T-helper 9 cell (primary cell): ENCODE data around the gene TLR9.
A peak's percentile ranks its signal among the peaks of the same experiment; 100 is the strongest.
"Not testable (repeated sequence)": the region's sequence is repeated elsewhere in the genome, so short reads cannot be mapped to it uniquely, and the experiment has no call there.

Experiments
- DNase-seq: peaks from one replicate; pipeline ENCODE4 v3.0.0-alpha.2; 2020
- total RNA-seq, 2 donors: gene quantifications; one replicate each; lab custom pipeline; 2026; lab: John Stamatoyannopoulos, UW

The TLR9 gene, protein sequence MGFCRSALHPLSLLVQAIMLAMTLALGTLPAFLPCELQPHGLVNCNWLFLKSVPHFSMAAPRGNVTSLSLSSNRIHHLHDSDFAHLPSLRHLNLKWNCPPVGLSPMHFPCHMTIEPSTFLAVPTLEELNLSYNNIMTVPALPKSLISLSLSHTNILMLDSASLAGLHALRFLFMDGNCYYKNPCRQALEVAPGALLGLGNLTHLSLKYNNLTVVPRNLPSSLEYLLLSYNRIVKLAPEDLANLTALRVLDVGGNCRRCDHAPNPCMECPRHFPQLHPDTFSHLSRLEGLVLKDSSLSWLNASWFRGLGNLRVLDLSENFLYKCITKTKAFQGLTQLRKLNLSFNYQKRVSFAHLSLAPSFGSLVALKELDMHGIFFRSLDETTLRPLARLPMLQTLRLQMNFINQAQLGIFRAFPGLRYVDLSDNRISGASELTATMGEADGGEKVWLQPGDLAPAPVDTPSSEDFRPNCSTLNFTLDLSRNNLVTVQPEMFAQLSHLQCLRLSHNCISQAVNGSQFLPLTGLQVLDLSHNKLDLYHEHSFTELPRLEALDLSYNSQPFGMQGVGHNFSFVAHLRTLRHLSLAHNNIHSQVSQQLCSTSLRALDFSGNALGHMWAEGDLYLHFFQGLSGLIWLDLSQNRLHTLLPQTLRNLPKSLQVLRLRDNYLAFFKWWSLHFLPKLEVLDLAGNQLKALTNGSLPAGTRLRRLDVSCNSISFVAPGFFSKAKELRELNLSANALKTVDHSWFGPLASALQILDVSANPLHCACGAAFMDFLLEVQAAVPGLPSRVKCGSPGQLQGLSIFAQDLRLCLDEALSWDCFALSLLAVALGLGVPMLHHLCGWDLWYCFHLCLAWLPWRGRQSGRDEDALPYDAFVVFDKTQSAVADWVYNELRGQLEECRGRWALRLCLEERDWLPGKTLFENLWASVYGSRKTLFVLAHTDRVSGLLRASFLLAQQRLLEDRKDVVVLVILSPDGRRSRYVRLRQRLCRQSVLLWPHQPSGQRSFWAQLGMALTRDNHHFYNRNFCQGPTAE
- 0 reads per million in 2 donors for total RNA-seq

DNA sequence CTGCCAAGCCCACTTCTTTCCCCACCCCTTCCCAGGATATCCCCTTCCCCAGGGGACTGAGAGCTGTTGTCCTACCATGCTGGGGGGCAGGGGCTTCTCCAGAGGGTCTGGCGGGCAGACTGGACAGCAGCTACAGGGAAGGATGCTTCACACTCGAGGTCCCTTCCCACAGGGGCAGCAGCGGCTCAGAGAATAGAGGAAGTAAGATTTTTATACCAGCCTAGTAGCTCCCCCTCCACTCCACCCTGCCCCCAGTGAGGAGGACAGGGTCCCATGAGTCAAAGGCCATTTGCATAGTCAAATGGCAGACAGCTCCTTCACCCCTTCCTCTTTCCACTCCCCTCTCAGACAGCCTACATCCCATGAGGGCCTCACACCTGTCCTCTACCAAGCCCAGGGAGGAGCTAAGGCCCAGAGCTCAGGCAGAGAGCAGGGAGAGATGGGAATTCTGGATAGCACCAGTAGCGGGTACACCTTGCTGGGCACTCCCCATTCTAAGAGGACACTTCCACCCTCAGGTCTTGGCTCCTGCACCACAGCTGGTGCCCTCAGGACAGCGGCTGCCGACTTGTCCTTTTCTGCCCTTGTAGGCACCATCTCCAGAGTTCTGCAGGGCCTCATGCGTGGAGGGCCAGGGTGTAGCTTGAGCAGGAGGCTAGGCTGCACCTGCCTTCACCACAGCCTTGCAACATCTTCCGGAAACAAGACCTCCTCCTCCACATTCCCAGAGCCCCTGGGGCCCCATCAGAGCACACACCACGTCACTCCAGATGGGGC lies at the start of gene TLR9:
Gene TLR9 (minus strand): TSS at position 194 of the 777 bp plus-strand sequence. CDS start 116 bp downstream, at position 78.
- no peak for DNase-seq

DNA sequence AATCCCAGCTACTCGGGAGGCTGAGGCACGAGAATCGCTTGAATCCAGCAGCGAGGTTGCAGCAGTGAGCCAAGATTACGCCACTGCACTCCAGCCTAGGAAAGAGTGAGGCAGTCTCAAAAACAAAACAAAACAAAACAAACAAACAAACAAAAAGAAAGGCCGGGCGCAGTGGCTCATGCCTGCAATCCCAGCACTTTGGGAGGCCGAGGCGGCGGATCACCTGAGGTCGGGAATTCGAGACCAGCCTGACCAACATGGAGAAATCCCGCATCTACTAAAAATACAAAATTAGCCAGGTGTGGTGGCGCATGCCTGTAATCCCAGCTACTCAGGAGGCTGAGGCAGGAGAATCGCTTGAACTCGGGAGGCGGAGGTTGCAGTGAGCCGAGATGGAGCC lies 49.3 kb upstream of the TLR9 start:
- not testable (repeated sequence) for DNase-seq

GRCh38 chr3:52272831-52273230 lies 47.4 kb upstream of the TLR9 start:
- no peak for DNase-seq

- not testable (repeated sequence) for DNase-seq
Observed at GRCh38 chr3:52272172-52272571, 46.7 kb upstream of the TLR9 start.

DNA sequence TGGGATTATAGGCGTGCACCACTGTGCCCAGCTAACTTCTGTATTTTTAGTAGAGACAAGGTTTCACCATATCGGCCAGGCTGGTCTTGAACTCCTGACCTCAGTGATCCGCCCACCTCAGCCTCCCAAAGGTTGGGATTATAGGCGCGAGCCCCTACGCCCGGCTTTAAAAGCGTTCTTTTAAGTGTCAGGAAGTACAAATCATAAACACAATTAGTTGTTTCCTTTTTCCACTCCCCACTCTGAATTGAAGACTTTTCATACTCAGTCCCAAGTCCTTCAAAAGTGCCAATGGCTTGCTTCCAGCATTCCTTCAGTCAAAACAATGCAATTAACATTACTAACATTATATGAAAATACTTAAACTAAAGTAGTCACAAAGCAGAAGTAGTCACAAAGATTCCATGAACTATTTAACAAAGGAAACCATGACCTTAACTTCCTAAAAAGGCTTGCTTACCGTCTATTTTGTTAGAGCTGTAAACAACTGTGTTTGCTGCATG lies 44.9 kb upstream of the TLR9 start:
- DNase-seq, result no peak

GRCh38 chr3:52269776-52270175 lies 44.3 kb upstream of the TLR9 start:
- no peak for DNase-seq

GRCh38 chr3:52268036-52268435 lies 42.6 kb upstream of the TLR9 start:
- peak; percentile 34 for DNase-seq

DNA sequence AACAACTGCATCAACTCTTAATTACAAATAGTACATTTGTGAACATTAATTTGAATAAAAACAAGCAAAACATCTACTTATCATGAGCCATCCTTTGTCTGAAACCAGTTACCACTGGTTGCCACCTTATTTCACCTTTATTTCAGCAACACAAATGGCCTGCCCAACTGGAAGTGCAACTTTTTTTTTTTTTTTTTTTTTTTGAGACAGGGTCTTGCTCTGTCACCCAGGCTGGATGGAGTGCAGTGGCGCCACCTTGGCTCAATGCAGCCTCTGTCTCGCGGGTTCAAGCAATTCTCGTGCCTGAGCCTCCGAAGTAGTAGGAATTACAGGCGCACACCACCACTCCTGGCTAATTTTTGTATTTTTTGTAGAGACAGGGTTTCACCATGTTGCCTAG lies 39.9 kb upstream of the TLR9 start:
- no peak for DNase-seq

- DNase-seq, result no peak
Observed at GRCh38 chr3:52262447-52262846, 37.0 kb upstream of the TLR9 start.

DNA sequence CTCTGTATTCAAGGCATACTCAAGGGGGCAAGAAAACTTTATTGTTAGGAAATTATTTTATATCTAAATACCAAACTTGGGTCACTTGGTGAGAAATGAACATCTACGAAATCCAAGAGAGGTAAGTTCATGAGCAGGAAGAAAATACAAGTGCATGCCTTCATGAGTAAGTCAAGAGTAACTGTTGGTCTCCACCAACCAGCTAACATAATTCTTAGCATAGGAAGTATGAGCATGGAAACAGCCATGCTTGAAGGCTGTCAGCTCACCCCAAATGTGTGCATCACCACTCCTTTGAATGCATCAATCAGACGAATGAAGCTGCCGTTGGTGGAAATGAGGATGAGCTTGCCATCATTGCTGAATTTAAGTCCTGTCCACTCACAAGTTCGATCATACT lies 34.0 kb upstream of the TLR9 start:
- DNase-seq, result no peak

GRCh38 chr3:52259035-52259434 lies 33.6 kb upstream of the TLR9 start:
- DNase-seq, result no peak

- DNase-seq, result no peak
Observed at GRCh38 chr3:52257911-52258310, 32.5 kb upstream of the TLR9 start.

- no peak for DNase-seq
Observed at GRCh38 chr3:52256622-52257021, 31.2 kb upstream of the TLR9 start.

GRCh38 chr3:52256159-52256558 lies 30.7 kb upstream of the TLR9 start:
- no peak for DNase-seq

DNA sequence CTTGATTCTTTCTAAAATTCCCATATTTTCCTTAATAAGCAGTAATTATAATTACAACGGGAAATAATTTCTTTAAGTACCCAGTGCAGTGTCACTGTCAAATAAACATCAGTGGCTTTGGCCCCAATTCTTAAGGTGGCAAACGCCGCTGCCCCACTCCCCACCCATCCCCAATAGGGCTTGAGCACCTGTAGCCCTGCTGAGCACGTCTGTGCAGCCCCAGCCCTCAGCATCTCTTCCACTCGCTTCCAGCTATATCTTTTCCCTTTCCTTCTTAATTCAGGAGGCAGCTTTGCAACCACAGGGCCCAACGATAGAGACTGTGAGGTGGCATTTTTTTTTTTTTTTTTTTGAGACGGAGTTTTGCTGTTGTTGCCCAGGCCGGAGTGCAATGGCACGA lies 29.2 kb upstream of the TLR9 start:
- DNase-seq, result no peak

DNA sequence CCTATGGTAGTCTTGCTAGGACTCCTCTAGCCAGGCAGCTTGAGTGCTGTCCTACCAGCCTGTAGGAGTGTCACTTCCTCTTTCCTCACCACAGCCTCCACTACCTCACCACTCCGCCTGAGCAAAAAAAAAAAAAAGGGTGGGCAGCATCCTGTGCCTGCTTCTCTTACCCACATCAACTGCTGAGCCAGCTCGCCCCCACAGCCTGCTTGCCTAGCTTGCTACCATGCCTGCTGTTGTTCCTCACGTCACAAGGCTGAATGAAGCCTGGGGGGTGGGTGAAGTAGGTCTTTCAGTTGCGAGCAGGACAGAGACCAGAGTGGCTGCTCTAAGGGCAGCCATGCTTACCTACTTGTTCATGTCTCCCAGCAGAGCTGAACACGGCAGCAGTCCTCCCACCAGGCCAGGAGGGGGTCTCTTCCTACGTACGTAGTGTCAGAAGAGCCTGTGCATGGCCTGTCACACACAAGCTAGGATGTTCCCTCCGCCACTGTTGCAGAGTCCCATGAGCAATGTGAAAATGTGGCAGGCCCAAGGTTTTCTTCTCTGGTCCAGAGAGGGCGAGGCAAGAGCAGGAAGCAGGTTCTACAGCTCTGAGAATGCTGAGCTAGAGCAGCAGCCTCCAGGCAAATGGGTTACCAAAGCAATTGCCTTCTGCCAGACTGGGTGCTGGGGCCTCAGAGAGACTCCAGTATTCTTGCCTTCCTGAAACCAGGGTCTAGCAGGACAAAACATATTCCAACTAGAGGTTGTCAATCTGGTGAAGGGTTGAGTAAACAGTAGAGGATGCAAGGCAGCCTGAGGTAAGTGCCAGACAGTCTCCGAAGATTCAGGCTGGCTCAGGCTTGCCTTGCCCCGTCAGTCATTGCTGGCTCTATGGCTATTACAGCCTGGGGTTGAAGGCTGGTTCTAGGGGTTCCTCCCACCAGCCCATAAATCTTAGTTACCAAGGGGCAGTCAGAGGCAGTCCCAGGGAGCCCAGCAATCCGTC lies 28.2 kb upstream of the TLR9 start:
- DNase-seq, result peak; percentile 71

- no peak for DNase-seq
Observed at GRCh38 chr3:52250122-52250521, 24.7 kb upstream of the TLR9 start.

GRCh38 chr3:52249683-52250082 lies 24.2 kb upstream of the TLR9 start:
- no peak for DNase-seq

DNA sequence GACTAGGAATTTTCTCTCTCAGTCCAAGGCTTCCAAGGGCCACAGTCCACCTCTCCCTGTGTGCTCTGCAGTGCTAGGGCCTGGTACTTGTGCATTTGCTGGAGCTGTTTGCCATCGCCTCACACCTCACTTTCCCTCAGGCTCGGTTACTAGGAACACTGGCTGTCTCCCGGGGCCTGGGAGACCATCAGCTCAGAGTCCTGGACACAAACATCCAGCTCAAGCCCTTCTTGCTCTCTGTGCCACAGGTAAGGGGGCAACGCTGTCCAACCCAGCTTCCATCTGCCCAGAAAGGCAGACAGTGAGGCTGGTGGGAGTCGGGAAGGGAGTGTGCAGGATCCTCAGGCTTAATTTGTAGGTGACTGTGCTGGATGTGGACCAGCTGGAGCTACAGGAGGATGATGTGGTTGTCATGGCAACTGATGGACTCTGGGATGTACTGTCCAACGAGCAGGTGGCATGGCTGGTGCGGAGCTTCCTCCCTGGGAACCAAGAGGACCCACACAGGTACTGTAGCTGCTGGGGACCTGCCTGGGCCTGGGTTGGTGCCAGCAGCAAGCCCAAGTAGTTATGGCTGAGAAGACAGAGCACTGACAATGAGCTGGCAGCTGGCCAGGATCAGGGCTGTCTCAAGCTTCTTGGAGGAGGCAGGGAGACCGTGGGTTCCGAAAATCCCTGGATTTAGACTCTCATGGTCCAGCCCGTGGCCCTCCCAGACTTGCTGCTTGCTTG lies 23.5 kb upstream of the TLR9 start:
- DNase-seq, result no peak

GRCh38 chr3:52248165-52248541 lies 22.7 kb upstream of the TLR9 start:
- no peak for DNase-seq
